ENCODE data around the gene RICTOR. TPM values are rescaled to one million over a fixed set of nuclear protein-coding genes. Genes with fewer than 3 reads are reported as not detected.

RICTOR gene
- total and polyA plus RNA-seq, 2 of the 4 experiments (the other 2 are of a cell fraction): 4.1 to 35.7 TPM

GRCh38 chr5:38938424-38938823 is 135.8 kb downstream of the RICTOR start:
- dilution Hi-C loops (cut with HindIII; ENCODE audit: low sequenced_read_pairs, unreplicated experiment): no loop called here
- BruUV-seq (replicated peaks): no TSS peak
- POLR2A ChIA-PET (ENCODE audit: unreplicated experiment): interaction anchor here (0.7 kb wide), 1 partner anchor 12 kb away, joined by 3 read pairs; no protein-coding TSS in a partner anchor

More at GRCh38 chr5:38938424-38938823, 135.8 kb downstream of the RICTOR start:
- Histone ChIP-seq H3K23ac (ENCODE audit: low read depth, low read length) (no peak overlapping the region), H3K18ac (ENCODE audit: low read depth, low read length) (peak overlapping the region; percentile 53), H2BK20ac (ENCODE audit: low read depth, low read length) (no peak overlapping the region), H3K27me3 (ENCODE audit: control insufficient read depth, insufficient read depth, low read length) (no peaks in the 10 kb centered on the region), H3K9me3 (ENCODE audit: control insufficient read depth, insufficient read depth, low read length) (no peaks in the 10 kb centered on the region), H3K79me1 (ENCODE audit: low read depth in 1 of 2, low read length in 2 of 2) (peaks cover 0 to 9% of the 10 kb centered on the region in 2 experiments; a peak in 2 of 4 replicates), H2AK5ac (ENCODE audit: low read depth, low read length) (no peak overlapping the region), H3K27ac (ENCODE audit: insufficient read depth, low read length) (no peak overlapping the region; the same call in 1 of the 2 replicates), H4K20me1 (ENCODE audit: insufficient read depth, low read length) (no peaks in the 10 kb centered on the region; the same call in 1 of the 2 replicates), H3K9ac (ENCODE audit: low read depth, low read length) (no peak overlapping the region), H3K4me2 (ENCODE audit: low read depth, low read length) (peak overlapping the region; percentile 76), H4K8ac (ENCODE audit: low read depth in 2 of 2, low read length in 2 of 2) (no peak overlapping the region), H3K56ac (ENCODE audit: extremely low read depth, insufficient read depth, low read length) (no peak overlapping the region), H3K4me1 (ENCODE audit: control insufficient read depth, insufficient read depth, low read length) (peaks cover 6% of the 10 kb centered on the region), H2BK120ac (ENCODE audit: low read depth, low read length) (no peak overlapping the region), H2BK5ac (ENCODE audit: low read depth, low read length, poor library complexity, severe bottlenecking) (peak overlapping the region; percentile 9), H3K14ac (replicated peaks; ENCODE audit: low read depth, low read length) (no peak overlapping the region), H4K5ac (ENCODE audit: low read depth, low read length) (no peak overlapping the region), H3K4ac (ENCODE audit: low read depth, low read length) (no peak overlapping the region), H4K91ac (ENCODE audit: insufficient read depth, low read depth, low read length) (no peak overlapping the region), H2BK15ac (ENCODE audit: low read depth, low read length) (no peak overlapping the region), H2AFZ (replicated peaks; ENCODE audit: low read length, poor library complexity) (no peak overlapping the region), H3K4me3 (ENCODE audit: insufficient read depth, low read depth, low read length) (no peak overlapping the region), H2AK9ac (replicated peaks; ENCODE audit: low read depth, low read length, poor library complexity) (no peak overlapping the region), H3K36me3 (ENCODE audit: control insufficient read depth, insufficient read depth, low read length) (peaks cover 33% of the 10 kb centered on the region), H3K9me1 (ENCODE audit: insufficient read depth, low read length) (peaks cover 4% of the 10 kb centered on the region; the same call in 1 of the 2 replicates)
- TF ChIP-seq SMC3 (IDR thresholded peaks at IDR 0.05; ENCODE audit: low read depth, low read length): no peak
- no peak for TF ChIP-seq MAZ (IDR thresholded peaks at IDR 0.05; ENCODE audit: borderline replicate concordance, low read depth, low read length)
- TF ChIP-seq RFX5 (IDR thresholded peaks at IDR 0.05; ENCODE audit: low read depth, low read length): no peak
- TF ChIP-seq MXI1 (IDR thresholded peaks at IDR 0.05; ENCODE audit: borderline replicate concordance, low read depth, low read length): no peak
- TF ChIP-seq BHLHE40 (IDR thresholded peaks at IDR 0.05; ENCODE audit: low read depth, low read length): no peak
- no peak for TF ChIP-seq USF2 (IDR thresholded peaks at IDR 0.05; ENCODE audit: low read depth, low read length)
- no peak for TF ChIP-seq CTCF (conservative IDR thresholded peaks at IDR 0.05; ENCODE audit: low read depth, low read length)
- TF ChIP-seq MAFK (IDR thresholded peaks at IDR 0.05; ENCODE audit: low read depth, low read length): no peak
- no peak for TF ChIP-seq CEBPB (IDR thresholded peaks at IDR 0.05; ENCODE audit: low read depth, low read length)
- WGBS, 2 experiments (ENCODE audit: extremely low coverage in 2 of 2, insufficient read length in 1 of 2): no CpG with 5 or more reads among the region's 1 CpG
- in situ Hi-C loops (cut with MboI; ENCODE audit: low sequenced_read_pairs) (no loop called here), intact Hi-C loops (cut with micrococcal nuclease) (no loop called here)
- peak; percentile 85 for ATAC-seq (ENCODE audit: low read depth)
- CTCF ChIA-PET: no interaction called here
- DNase-seq: peak; percentile 70
